Activated CD8-positive, alpha-beta T cell treated with anti-CD3 and anti-CD28 coated beads, Interleukin-2, amount 10 ng/mL, durations not matched to agents 7 days and 5 days (primary cell): ENCODE data around the gene VASH2. TPM values are rescaled to one million over a fixed set of nuclear protein-coding genes. Genes with fewer than 3 reads are reported as not detected.
"Not testable (repeated sequence)": the region's sequence is repeated elsewhere in the genome, so short reads cannot be mapped to it uniquely, and the experiment has no call there.

ENCODE experiments used
- ATAC-seq: fragments of 150-1000 bp; cut with Tn5 transposase; one replicate; pipeline ENCODE4 v1.10.0; 2021; ENCODE audit warnings: moderate library complexity
- CTCF ChIA-PET: fragments of 350-600 bp; sonication (Branson Sonifier 250); formaldehyde crosslinking; loops from one replicate; lab custom pipeline; 2021; ENCODE audit warnings: antibody characterized with exemption; lab: Charles Lee
- POLR2A ChIA-PET: fragments of 350-600 bp; sonication (Branson Sonifier 250); formaldehyde crosslinking; loops from one replicate; lab custom pipeline; 2021; ENCODE audit warnings: antibody characterized with exemption; lab: Charles Lee
- DNase-seq: peaks from one replicate; pipeline ENCODE4 v3.0.0-alpha.2; 2020
- H3K27ac Mint-ChIP-seq: one replicate; pipeline ENCODE4 v1.8.0; 2021; ENCODE audit warnings: mild to moderate bottlenecking, mixed read lengths
- H3K27me3 Mint-ChIP-seq: one replicate; pipeline ENCODE4 v1.8.0; 2021; ENCODE audit warnings: low read depth, mixed read lengths
- H3K36me3 Mint-ChIP-seq: one replicate; pipeline ENCODE4 v1.8.0; 2021; ENCODE audit warnings: low read depth, mixed read lengths
- H3K4me1 Mint-ChIP-seq: one replicate; pipeline ENCODE4 v1.8.0; 2021; ENCODE audit warnings: low read depth, mixed read lengths
- H3K4me3 Mint-ChIP-seq: one replicate; pipeline ENCODE4 v1.8.0; 2021; ENCODE audit warnings: mild to moderate bottlenecking, mixed read lengths
- H3K9me3 Mint-ChIP-seq: one replicate; pipeline ENCODE4 v1.8.0; 2022; ENCODE audit warnings: mixed read lengths; ENCODE audit not compliant: insufficient read depth
- total RNA-seq, 2 experiments: library from RNA; stranded (reverse); gene quantifications; one replicate each; pipeline ENCODE4 v1.2.3, GENCODE V29; 2021

VASH2 gene
- total RNA-seq, 2 experiments from 2014 or later, result 0.16 to 0.21 TPM

GRCh38 chr1:213017447-213018273 is 67.3 kb downstream of the VASH2 start:
- POLR2A ChIA-PET, result no interaction called here
- no peak overlapping the region for H3K4me3 Mint-ChIP-seq

GRCh38 chr1:213019450-213019849 is 69.1 kb downstream of the VASH2 start:
- Mint-ChIP-seq H3K36me3 (peaks cover 2% of the 10 kb centered on the region), H3K9me3 (no peaks in the 10 kb centered on the region), H3K4me3 (no peak overlapping the region), H3K27me3 (peaks cover 16% of the 10 kb centered on the region), H3K4me1 (peaks cover 8% of the 10 kb centered on the region), H3K27ac (no peak overlapping the region)
- ChIA-PET POLR2A (no interaction called here), CTCF (interaction anchor here (2.1 kb wide), 1 partner anchor 32 kb away, joined by 6 read pairs; the partner anchor contains the start of gene RPS6KC1)
- ATAC-seq, result no peak
- DNase-seq, result no peak

More at GRCh38 chr1:213017447-213018273, 67.3 kb downstream of the VASH2 start:
- H3K27ac Mint-ChIP-seq, result no peak overlapping the region
- peaks cover 12% of the 10 kb centered on the region for H3K36me3 Mint-ChIP-seq
- DNase-seq (no peak), ATAC-seq (no peak)
- peaks cover 23% of the 10 kb centered on the region for H3K4me1 Mint-ChIP-seq
- peaks cover 6% of the 10 kb centered on the region for H3K27me3 Mint-ChIP-seq
- CTCF ChIA-PET, result no interaction called here
- no peaks in the 10 kb centered on the region for H3K9me3 Mint-ChIP-seq

GRCh38 chr1:213020016-213020415 is 69.7 kb downstream of the VASH2 start:
- H3K36me3 Mint-ChIP-seq, result peaks cover 2% of the 10 kb centered on the region
- H3K27me3 Mint-ChIP-seq, result peaks cover 16% of the 10 kb centered on the region
- H3K4me1 Mint-ChIP-seq, result peaks cover 5% of the 10 kb centered on the region
- H3K9me3 Mint-ChIP-seq, result no peaks in the 10 kb centered on the region
- no peak for ATAC-seq
- no peak for DNase-seq
- ChIA-PET POLR2A (no interaction called here), CTCF (interaction anchor here (1.7 to 2.1 kb wide), 2 partner anchors 31 to 205 kb away, joined by 3 to 6 read pairs; partner anchors contain the start of gene RPS6KC1)
- no peak overlapping the region for H3K27ac Mint-ChIP-seq
- H3K4me3 Mint-ChIP-seq, result no peak overlapping the region

GRCh38 chr1:213027024-213027423 is 76.7 kb downstream of the VASH2 start:
- H3K4me3 Mint-ChIP-seq, H3K36me3 Mint-ChIP-seq, CTCF ChIA-PET, POLR2A ChIA-PET, H3K9me3 Mint-ChIP-seq, H3K27ac Mint-ChIP-seq, H3K4me1 Mint-ChIP-seq, DNase-seq, ATAC-seq: not testable (repeated sequence)
- peaks cover 57% of the 10 kb centered on the region for H3K27me3 Mint-ChIP-seq

- peaks cover 44% of the 10 kb centered on the region for H3K27me3 Mint-ChIP-seq
- ChIA-PET CTCF (interaction anchor here (0.8 kb wide), 1 partner anchor 23 kb away, joined by 4 read pairs; no protein-coding TSS in a partner anchor), POLR2A (interaction anchor here (0.6 kb wide), 1 partner anchor 21 kb away, joined by 3 read pairs; no protein-coding TSS in a partner anchor)
- H3K9me3 Mint-ChIP-seq, result no peaks in the 10 kb centered on the region
- no peaks in the 10 kb centered on the region for H3K4me1 Mint-ChIP-seq
- ATAC-seq, result no peak
- DNase-seq, result no peak
- H3K27ac Mint-ChIP-seq, result no peak overlapping the region
- H3K4me3 Mint-ChIP-seq, result no peak overlapping the region
- H3K36me3 Mint-ChIP-seq, result no peaks in the 10 kb centered on the region
Observed at GRCh38 chr1:213032651-213033050, 82.3 kb downstream of the VASH2 start.

GRCh38 chr1:213034713-213035112 is 84.4 kb downstream of the VASH2 start:
- no peaks in the 10 kb centered on the region for H3K9me3 Mint-ChIP-seq
- no peak overlapping the region for H3K4me3 Mint-ChIP-seq
- CTCF ChIA-PET, result no interaction called here
- no peak overlapping the region for H3K27ac Mint-ChIP-seq
- peaks cover 30% of the 10 kb centered on the region for H3K27me3 Mint-ChIP-seq
- no peak for DNase-seq
- POLR2A ChIA-PET, result no interaction called here
- H3K4me1 Mint-ChIP-seq, result no peaks in the 10 kb centered on the region
- no peak for ATAC-seq
- H3K36me3 Mint-ChIP-seq, result no peaks in the 10 kb centered on the region

GRCh38 chr1:213035573-213035972 is 85.2 kb downstream of the VASH2 start:
- Mint-ChIP-seq H3K4me3 (no peak overlapping the region), H3K27me3 (peaks cover 26% of the 10 kb centered on the region), H3K9me3 (no peaks in the 10 kb centered on the region), H3K4me1 (no peaks in the 10 kb centered on the region), H3K36me3 (no peaks in the 10 kb centered on the region), H3K27ac (no peak overlapping the region)
- ChIA-PET POLR2A (no interaction called here), CTCF (no interaction called here)
- no peak for ATAC-seq
- DNase-seq, result no peak

Other genes starting within 250 kb of the VASH2 start
- gene NSL1, start 158.8 kb upstream of the VASH2 start, total RNA-seq, result 10 to 100 TPM; 49.5 to 55.0 TPM
- gene TATDN3, start 158.6 kb upstream of the VASH2 start, total RNA-seq, result 10 to 100 TPM; 15.3 to 17.0 TPM
- gene SPATA45, start 102.9 kb upstream of the VASH2 start, total RNA-seq, result not detected
- gene FLVCR1, start 92.3 kb upstream of the VASH2 start, total RNA-seq, result 10 to 100 TPM; 11.7 to 12.6 TPM
- gene ANGEL2, start 65.3 kb downstream of the VASH2 start, total RNA-seq, result 10 to 100 TPM; 39.6 to 41.5 TPM
- 10 to 100 TPM; 11.8 to 12.5 TPM for gene RPS6KC1, start 100.7 kb downstream of the VASH2 start, total RNA-seq